Activated CD8-positive, alpha-beta memory T cell treated with anti-CD3 and anti-CD28 coated beads, Interleukin-2, amount 50 U/mL, for 24 hours (primary cell): ENCODE measurements around the gene EDA.
"Not testable (repeated sequence)": the region's sequence is repeated elsewhere in the genome, so short reads cannot be mapped to it uniquely, and the experiment has no call there.

Experiments
- DNase-seq: peaks from one replicate; pipeline ENCODE4 v3.0.0-alpha.2; 2020; ENCODE audit errors: extremely low read depth

EDA gene

GRCh38 chrX:69951753-69952152, 335.8 kb downstream of the EDA start:
- no peak for DNase-seq

GRCh38 chrX:69959712-69960111, 343.8 kb downstream of the EDA start:
- DNase-seq, result no peak

GRCh38 chrX:69961365-69962072, 345.6 kb downstream of the EDA start:
- no peak for DNase-seq

GRCh38 chrX:69968950-69969349, 353.0 kb downstream of the EDA start:
- no peak for DNase-seq

GRCh38 chrX:69969460-69969859, 353.5 kb downstream of the EDA start:
- no peak for DNase-seq

- DNase-seq, result no peak
These were observed 371.8 kb downstream of the EDA start for GRCh38 chrX:69987691-69988090.

- no peak for DNase-seq
These were observed 373.1 kb downstream of the EDA start for GRCh38 chrX:69988955-69989394.

GRCh38 chrX:69991685-69992084, 375.8 kb downstream of the EDA start:
- no peak for DNase-seq

GRCh38 chrX:69993494-69993893, 377.6 kb downstream of the EDA start:
- DNase-seq, result no peak

- no peak for DNase-seq
These were observed 379.6 kb downstream of the EDA start for GRCh38 chrX:69995362-69996112.

- DNase-seq, result no peak
These were observed 380.2 kb downstream of the EDA start for GRCh38 chrX:69996113-69996468.

GRCh38 chrX:69998299-69998698, 382.4 kb downstream of the EDA start:
- DNase-seq, result not testable (repeated sequence)

GRCh38 chrX:70001269-70001668, 385.4 kb downstream of the EDA start:
- DNase-seq, result no peak

GRCh38 chrX:70001708-70002341, 385.9 kb downstream of the EDA start:
- no peak for DNase-seq

GRCh38 chrX:70007946-70008345, 392.0 kb downstream of the EDA start:
- no peak for DNase-seq

GRCh38 chrX:70009049-70009448, 393.1 kb downstream of the EDA start:
- DNase-seq, result no peak

GRCh38 chrX:70009970-70010369, 394.1 kb downstream of the EDA start:
- DNase-seq, result no peak

GRCh38 chrX:70012756-70013155, 396.8 kb downstream of the EDA start:
- no peak for DNase-seq

GRCh38 chrX:70013466-70014381, 397.8 kb downstream of the EDA start:
- DNase-seq, result no peak

- DNase-seq, result no peak
These were observed 400.6 kb downstream of the EDA start for GRCh38 chrX:70016513-70016912.

GRCh38 chrX:70022616-70023015, 406.7 kb downstream of the EDA start:
- no peak for DNase-seq

GRCh38 chrX:70025464-70025863, 409.6 kb downstream of the EDA start:
- no peak for DNase-seq
